IMR-90 (cell line): ENCODE results near the gene ADAMTS8. TPM values are rescaled to one million over a fixed set of nuclear protein-coding genes. Genes with fewer than 3 reads are reported as not detected.

Experiments used
- FOS ChIP-seq: fragments of 150-350 bp; IDR thresholded peaks from 2 replicates; pipeline ENCODE4 v1.6.1; 2016; ENCODE audit warnings: low read depth, low read length
- MAZ ChIP-seq: IDR thresholded peaks from 2 replicates; pipeline ENCODE4 v1.6.1; 2012; ENCODE audit warnings: low read depth, mild to moderate bottlenecking, low read length, improper control_type of control experiment, moderate library complexity, borderline replicate concordance
- SMC3 ChIP-seq: fragments of 150-350 bp; IDR thresholded peaks from 2 replicates; pipeline ENCODE4 v1.6.1; 2016; ENCODE audit warnings: low read depth, mild to moderate bottlenecking, antibody characterized with exemption, low read length, moderate library complexity
- polyA plus RNA-seq, 3 experiments: library from polyadenylated mRNA; depleted of rRNA; stranded (reverse); fragments of >200 nt; gene quantifications; 2 replicates each; pipeline ENCODE4 v1.2.3, GENCODE V29; 2012; ENCODE audit warnings: low replicate concordance in 1 of 3
- total RNA-seq: library from RNA; depleted of rRNA; stranded (reverse); fragments of >200 nt; gene quantifications from 2 replicates; pipeline ENCODE4 v1.2.3, GENCODE V29; 2012

Gene ADAMTS8
- total and polyA plus RNA-seq, 2 of the 4 experiments (the other 2 are of a cell fraction): under 0.01 to 0.60 TPM

- TF ChIP-seq MAZ: no peak
- no peak for TF ChIP-seq SMC3
- no peak for TF ChIP-seq FOS
Observed at GRCh38 chr11:130414107-130415080, 14.0 kb downstream of the ADAMTS8 start (continued).
